CD1c-positive myeloid dendritic cell (primary cell): ENCODE data around the gene POLR2L.

Source experiments
- DNase-seq: peaks from one replicate; pipeline ENCODE4 v3.0.0-alpha.2; 2016; ENCODE audit errors: extremely low spot score

Gene POLR2L

GRCh38 chr11:838441-839279, 3.7 kb downstream of the POLR2L start:
- DNase-seq = no peak

DNA sequence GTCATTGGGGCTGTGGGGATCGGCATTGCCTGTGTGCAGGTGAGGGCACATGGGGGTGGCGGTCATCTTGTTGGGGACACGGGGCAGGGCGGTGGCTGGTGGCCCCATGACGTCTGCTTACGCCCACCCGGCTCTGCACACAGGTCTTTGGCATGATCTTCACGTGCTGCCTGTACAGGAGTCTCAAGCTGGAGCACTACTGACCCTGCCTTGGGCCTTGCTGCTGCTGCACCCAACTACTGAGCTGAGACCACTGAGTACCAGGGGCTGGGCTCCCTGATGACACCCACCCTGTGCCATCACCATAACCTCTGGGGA, 4.4 kb downstream of the POLR2L start:
- DNase-seq = no peak

- DNase-seq = no peak
Measured at GRCh38 chr11:837189-837989, 4.9 kb downstream of the POLR2L start.

- DNase-seq = no peak
Measured at GRCh38 chr11:836700-837099, 5.6 kb downstream of the POLR2L start.

GRCh38 chr11:836274-836673, 6.1 kb downstream of the POLR2L start:
- no peak for DNase-seq

GRCh38 chr11:834371-835316, 7.7 kb downstream of the POLR2L start:
- DNase-seq = peak; percentile 57

- no peak for DNase-seq
Measured at GRCh38 chr11:833849-834311, 8.4 kb downstream of the POLR2L start.

- DNase-seq = peak; percentile 69
Measured at GRCh38 chr11:833114-833791, 9.1 kb downstream of the POLR2L start.

GRCh38 chr11:832529-833113, 9.7 kb downstream of the POLR2L start, which contains the start of gene CD151:
TSS of gene CD151 (plus strand) at chr11:832952. CDS start at chr11:836070, 3,118 bp downstream.
- DNase-seq = peak; percentile 80

DNA sequence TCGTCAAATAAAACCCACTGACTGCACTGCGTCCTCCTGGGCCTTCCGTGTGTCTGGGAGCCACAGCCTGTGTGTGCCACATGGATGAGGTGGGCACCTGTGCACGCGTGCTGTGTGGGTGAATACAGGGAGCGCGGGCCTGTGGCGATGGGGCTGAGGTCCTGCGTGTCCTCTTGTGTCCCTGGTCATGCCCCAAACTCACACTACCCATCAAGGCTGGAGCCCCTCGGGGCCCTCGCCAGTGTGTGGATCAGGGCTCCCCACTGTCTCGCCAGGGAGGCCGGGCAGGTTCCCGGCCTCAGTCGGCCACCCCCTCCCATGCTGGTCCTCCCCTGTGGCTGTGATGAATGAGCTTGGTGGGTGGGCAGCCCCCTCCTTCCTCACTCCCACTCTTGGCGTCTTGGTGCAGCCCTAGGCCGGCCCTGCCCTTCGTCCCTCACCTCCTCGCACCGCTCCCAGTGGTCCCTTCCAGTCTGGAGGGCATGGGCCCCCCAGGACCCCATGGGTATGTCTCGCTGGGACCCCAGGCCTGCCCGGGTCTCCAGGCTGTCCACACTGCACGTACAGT, 10.3 kb downstream of the POLR2L start:
- no peak for DNase-seq

GRCh38 chr11:831118-831864, 11.0 kb downstream of the POLR2L start:
- no peak for DNase-seq

- DNase-seq = peak; percentile 58
Measured at GRCh38 chr11:830295-831117, 11.8 kb downstream of the POLR2L start.

DNA sequence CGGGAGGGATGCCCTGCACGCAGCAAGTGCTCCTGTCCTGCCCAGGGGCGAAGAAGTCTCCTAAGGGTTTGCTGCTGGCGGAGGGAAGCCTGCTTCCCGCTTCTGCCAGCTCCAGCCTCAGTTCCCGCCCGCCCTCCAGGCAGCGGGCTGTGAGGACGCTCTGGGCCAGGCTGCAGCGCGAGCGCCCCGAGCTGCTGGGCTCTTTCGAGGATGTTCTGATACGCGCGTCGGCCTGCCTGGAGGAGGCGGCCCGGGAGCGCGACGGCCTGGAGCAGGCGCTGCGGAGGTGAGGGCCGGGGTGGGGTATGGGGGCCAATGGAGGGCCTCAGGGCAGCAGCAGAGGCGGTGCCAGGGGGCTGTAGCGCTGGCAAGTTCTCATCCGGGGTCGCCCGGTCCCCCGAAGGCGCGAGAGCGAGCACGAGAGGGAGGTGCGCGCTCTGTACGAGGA, 12.5 kb downstream of the POLR2L start:
- no peak for DNase-seq

DNA sequence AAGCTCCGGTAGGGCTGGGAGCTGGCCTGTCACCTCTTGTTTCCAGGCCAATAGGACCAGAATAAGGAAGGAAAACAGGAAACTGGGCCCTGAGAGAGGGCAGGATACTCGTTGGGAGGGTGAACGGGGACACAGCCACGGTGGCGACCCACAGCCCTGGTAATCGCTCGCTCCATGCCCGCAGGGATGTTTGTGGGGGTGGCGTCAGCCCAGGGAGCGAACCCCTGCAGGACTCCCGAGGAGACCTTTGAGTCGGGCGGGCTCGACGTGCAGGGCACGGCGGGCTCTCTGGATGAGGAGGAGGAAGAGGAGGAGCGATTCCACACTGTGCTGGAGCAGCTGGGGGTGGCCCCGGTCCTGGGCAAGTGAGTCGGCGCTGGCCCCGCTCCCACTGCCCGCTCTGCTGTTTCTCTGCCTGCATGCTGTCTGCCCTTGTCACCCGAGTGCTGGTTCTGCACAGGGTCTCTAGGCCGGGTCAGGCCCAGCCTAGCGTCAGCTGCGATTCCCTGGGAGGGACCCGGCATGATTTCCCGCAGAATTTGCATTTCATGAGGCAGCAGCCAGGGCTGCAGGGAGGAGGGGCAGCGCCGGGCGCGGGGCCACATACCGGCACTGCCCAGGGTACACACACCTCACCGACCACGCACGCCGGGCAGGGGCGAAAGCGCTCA, 13.0 kb downstream of the POLR2L start:
- DNase-seq = peak; percentile 53

GRCh38 chr11:828506-829175, 13.7 kb downstream of the POLR2L start:
- no peak for DNase-seq

- DNase-seq = no peak
Measured at GRCh38 chr11:827897-828192, 14.5 kb downstream of the POLR2L start, which contains the start of gene CRACR2B. TSS of gene CRACR2B (plus strand) at chr11:827919. CDS start at chr11:828608, 689 bp downstream.

DNA sequence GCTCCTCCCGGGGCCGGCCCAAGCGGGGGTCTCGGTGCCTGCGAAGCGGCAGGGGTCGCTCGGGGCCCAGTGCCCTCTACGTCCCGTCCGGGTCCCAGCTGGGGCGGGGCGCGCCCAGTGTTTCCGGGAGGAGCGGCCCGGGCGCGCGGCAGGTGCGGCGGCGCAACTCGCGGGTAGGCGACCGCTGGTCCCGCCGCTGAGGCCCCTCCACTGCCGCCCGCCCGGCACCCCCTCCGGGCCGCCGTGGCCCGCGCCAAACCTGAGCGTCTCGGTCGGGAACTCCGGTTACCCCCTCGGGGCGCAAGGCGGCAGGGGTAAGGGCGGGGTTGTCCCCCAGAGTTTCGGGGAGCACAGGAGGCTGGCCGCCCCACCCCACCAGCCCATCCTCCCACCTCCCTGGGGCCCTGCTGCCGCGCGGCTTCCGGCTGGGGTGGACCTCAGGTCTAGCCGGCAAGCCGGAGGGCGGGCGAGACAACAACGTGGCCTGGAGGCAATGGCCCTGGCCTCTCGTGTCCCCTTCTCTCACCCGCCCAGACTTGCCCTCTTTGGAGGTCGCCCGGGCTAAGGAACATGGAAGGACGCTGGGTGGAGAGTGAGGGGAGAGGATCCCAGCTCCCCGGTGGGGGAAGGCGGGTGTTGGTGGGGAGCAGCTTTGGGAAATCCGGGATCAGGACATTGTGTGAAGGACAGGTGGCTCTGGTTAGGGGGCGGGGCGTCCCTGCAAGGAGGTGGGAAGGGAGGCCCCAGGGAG, 15.0 kb downstream of the POLR2L start:
- no peak for DNase-seq
